ENCODE results near the gene DHRS11. TPM values are rescaled to one million over a fixed set of nuclear protein-coding genes. Genes with fewer than 3 reads are reported as not detected.

Gene DHRS11
- total and polyA plus RNA-seq, 10 of the 15 experiments (the other 5 are each of a cell fraction or from before 2014, with no cell fraction given), result 3.4 to 23.0 (median 14.5) TPM

GRCh38 chr17:36610474-36610873 is 18.8 kb downstream of the DHRS11 start:
- Histone ChIP-seq H3K27ac (ENCODE audit: control insufficient read depth, insufficient read depth) (no peak overlapping the region), H4K20me1 (ENCODE audit: control insufficient read depth, insufficient read depth) (no peaks in the 10 kb centered on the region), H3K4me3 (no peak overlapping the region), H3K79me2 (ENCODE audit: control insufficient read depth, insufficient read depth, low read length) (peaks cover 7% of the 10 kb centered on the region), H3K4me2 (ENCODE audit: control insufficient read depth, insufficient read depth) (no peak overlapping the region), H2AFZ (ENCODE audit: control insufficient read depth, low read depth, low read length) (no peak overlapping the region), H3K9me3 (replicated peaks; ENCODE audit: control insufficient read depth, insufficient read depth, low read length) (no peaks in the 10 kb centered on the region), H3K4me1 (ENCODE audit: control insufficient read depth, insufficient read depth, low read length) (no peaks in the 10 kb centered on the region; the same call in 1 of the 2 replicates), H3K36me3 (ENCODE audit: control insufficient read depth in 2 of 2, insufficient read depth in 2 of 2, low read length in 1 of 2) (peaks cover 0 to 3% of the 10 kb centered on the region in 2 experiments; a peak in 1 of 4 replicates), H3K9ac (ENCODE audit: control insufficient read depth, insufficient read depth, low read length) (no peak overlapping the region), H3K27me3 (replicated peaks in 1 of 2; ENCODE audit: control insufficient read depth in 2 of 2, insufficient read depth in 2 of 2, low read length in 1 of 2) (no peaks in the 10 kb centered on the region)
- RAD21 ChIA-PET (ENCODE audit: unreplicated experiment), result interaction anchor here (1.1 to 1.5 kb wide), 2 partner anchors 7 to 9 kb away, joined by 4 read pairs; partner anchors contain the start of gene MRM1
- CTCF ChIA-PET, result interaction anchor here (1.1 to 2.8 kb wide), 2 partner anchors 9 to 15 kb away, joined by 4 to 14 read pairs; partner anchors contain the start of gene MRM1
- 88% methylated on average over 5 of the region's 6 CpGs for WGBS (ENCODE audit: insufficient coverage, insufficient replicate concordance, low lambda C conversion rate, missing lambda C conversion rate)
- in situ Hi-C loops (cut with MboI), result loop anchor here (25.0 kb wide), 2 partner anchors 452 to 627 kb away; no protein-coding TSS in a partner anchor
- FAIRE-seq, result no peak
- DNase-seq (ENCODE audit: low read depth, low spot score), result no peak
- intact Hi-C loops (cut with micrococcal nuclease; ENCODE audit: unreplicated experiment), result no loop called here
- POLR2A ChIA-PET, result no interaction called here
- no peak for ATAC-seq
- no TSS peak for BruUV-seq (replicated peaks)
- SMC1A ChIA-PET (ENCODE audit: uncharacterized antibody, unreplicated experiment), result no interaction called here
- TF ChIP-seq BMI1 (IDR thresholded peaks at IDR 0.05; ENCODE audit: borderline replicate concordance), result no peak
- no peak for TF ChIP-seq ZNF274 (IDR thresholded peaks at IDR 0.05; ENCODE audit: insufficient read depth, insufficient read length)
- TF ChIP-seq ZNF622 (IDR thresholded peaks at IDR 0.05), result no peak
- no peak for TF ChIP-seq TBL1XR1 (IDR thresholded peaks at IDR 0.05; ENCODE audit: low read depth, low read length)
- no peak for TF ChIP-seq MAX (IDR thresholded peaks at IDR 0.05; ENCODE audit: low read depth, low read length)
- no peak for TF ChIP-seq IRF5 (IDR thresholded peaks at IDR 0.05; ENCODE audit: borderline replicate concordance)
- no peak for TF ChIP-seq WRNIP1 (IDR thresholded peaks at IDR 0.05; ENCODE audit: borderline replicate concordance, low read depth, low read length)
